ENCODE data around the gene ZNF331.

- TF ChIP-seq, protein P1, sequence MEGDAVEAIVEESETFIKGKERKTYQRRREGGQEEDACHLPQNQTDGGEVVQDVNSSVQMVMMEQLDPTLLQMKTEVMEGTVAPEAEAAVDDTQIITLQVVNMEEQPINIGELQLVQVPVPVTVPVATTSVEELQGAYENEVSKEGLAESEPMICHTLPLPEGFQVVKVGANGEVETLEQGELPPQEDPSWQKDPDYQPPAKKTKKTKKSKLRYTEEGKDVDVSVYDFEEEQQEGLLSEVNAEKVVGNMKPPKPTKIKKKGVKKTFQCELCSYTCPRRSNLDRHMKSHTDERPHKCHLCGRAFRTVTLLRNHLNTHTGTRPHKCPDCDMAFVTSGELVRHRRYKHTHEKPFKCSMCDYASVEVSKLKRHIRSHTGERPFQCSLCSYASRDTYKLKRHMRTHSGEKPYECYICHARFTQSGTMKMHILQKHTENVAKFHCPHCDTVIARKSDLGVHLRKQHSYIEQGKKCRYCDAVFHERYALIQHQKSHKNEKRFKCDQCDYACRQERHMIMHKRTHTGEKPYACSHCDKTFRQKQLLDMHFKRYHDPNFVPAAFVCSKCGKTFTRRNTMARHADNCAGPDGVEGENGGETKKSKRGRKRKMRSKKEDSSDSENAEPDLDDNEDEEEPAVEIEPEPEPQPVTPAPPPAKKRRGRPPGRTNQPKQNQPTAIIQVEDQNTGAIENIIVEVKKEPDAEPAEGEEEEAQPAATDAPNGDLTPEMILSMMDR (conservative IDR thresholded peaks at IDR 0.05; ENCODE audit: low read length), result no peak
- no peak for TF ChIP-seq EZH2phosphoT487 (IDR thresholded peaks at IDR 0.05; ENCODE audit: borderline replicate concordance, low read depth, low read length)
These were observed 43.9 kb downstream of the ZNF331 start for GRCh38 chr19:53581871-53582279.

All from OCI-LY7 (cell line).